Right ventricle myocardium inferior (tissue), 1 donor: Measurements from ENCODE around the gene LEMD1. TPM values are rescaled to one million over a fixed set of nuclear protein-coding genes. Genes with fewer than 3 reads are reported as not detected.
A peak's percentile ranks its signal among the peaks of the same experiment; 100 is the strongest.

Experiments used
- ATAC-seq: fragments of 200-7000 bp; cut with Tn5 transposase; one replicate; pipeline ENCODE4 v1.9.1; 2020; ENCODE audit warnings: mild to moderate bottlenecking, moderate library complexity
- DNase-seq: peaks from one replicate; pipeline ENCODE4 v3.0.0; 2021; ENCODE audit errors: missing footprints
- intact Hi-C: fragments of 100-400 bp; cut with DNase I; formaldehyde crosslinking; loops from one replicate; pipeline ENCODE4 v1.11.0; 2022
- long read RNA-seq: library from polyadenylated mRNA; unstranded; transcript quantifications from one replicate; pipeline ENCODE4 v2.0.0, GENCODE V29; 2021
- total RNA-seq: library from RNA; stranded (reverse); fragmentation: NEBNext Ultra II Directional; extraction: Animal tissue kit (Norgen Biotek cat#: 25700); gene quantifications from one replicate; pipeline ENCODE4 v1.2.1, GENCODE V29; 2021
- donor health status: DM: no; HTN: yes; CAD: no; lungs with severe emphysema.

LEMD1 gene, protein sequence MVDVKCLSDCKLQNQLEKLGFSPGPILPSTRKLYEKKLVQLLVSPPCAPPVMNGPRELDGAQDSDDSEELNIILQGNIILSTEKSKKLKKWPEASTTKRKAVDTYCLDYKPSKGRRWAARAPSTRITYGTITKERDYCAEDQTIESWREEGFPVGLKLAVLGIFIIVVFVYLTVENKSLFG
- not detected for total RNA-seq
- long read RNA-seq, result 0 reads

DNA sequence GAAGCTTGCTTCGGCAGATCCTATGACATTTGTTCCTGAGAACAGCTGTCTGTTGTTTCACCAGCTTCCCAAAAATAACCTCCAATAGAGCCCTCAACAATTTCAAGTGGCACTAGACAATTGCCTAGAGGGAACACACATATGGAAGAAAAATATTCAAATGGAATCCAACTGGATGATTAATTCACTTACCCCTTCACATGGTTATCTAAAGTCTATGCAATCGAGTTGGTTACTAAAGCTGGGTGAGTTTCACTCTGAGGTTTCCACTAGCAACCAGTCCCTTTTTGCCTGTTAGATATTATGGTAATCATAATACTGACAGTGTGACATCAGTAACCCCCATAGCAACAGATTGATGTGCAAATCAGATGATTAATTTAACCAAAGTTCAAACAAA, at the start of gene LEMD1:
Gene LEMD1 (minus strand): TSS at position 259 of the 400 bp plus-strand sequence. CDS start 1,520 bp downstream, outside the sequence.
- no peak for DNase-seq
- ATAC-seq, result peak; percentile 68
- intact Hi-C loops, result no loop called here

GRCh38 chr1:205470131-205470530, 48.3 kb upstream of the LEMD1 start:
- intact Hi-C loops, result no loop called here
- no peak for DNase-seq
- no peak for ATAC-seq

DNA sequence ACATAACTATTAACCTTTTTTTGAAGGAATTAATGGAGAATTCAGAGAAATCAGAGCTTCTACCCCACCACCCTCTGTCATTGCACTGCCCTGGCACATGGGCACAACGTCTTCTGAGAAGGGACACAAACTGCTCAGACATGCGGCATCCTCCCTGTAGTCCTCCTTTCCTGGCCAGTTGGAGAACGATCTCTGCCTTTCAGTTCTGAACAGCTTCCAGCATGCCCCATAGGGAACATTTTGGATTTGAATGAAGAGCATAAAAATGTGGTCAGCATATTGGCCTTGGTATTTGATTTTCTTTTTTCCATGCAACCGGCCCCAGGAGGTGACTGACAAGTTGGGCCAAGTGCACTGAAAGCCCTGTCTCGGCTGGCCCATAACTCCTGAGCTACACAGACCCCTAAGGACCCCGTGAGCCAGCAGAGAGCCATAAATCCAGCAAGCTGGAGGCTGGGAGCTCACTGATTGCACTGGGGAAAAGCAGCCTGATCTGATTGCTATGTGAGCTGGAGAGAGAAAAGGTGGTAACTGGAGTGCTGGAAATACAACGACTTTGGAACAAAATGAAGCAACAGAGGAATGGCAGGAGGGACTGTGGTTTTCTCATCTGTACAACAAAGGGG, 44.9 kb upstream of the LEMD1 start:
- intact Hi-C loops, result no loop called here
- DNase-seq (no peak), ATAC-seq (no peak)

GRCh38 chr1:205465392-205465791, 43.5 kb upstream of the LEMD1 start:
- intact Hi-C loops, result no loop called here
- DNase-seq (no peak), ATAC-seq (no peak)

GRCh38 chr1:205458777-205459566, 37.1 kb upstream of the LEMD1 start:
- no peak for DNase-seq
- intact Hi-C loops, result no loop called here
- ATAC-seq, result peak; percentile 56

DNA sequence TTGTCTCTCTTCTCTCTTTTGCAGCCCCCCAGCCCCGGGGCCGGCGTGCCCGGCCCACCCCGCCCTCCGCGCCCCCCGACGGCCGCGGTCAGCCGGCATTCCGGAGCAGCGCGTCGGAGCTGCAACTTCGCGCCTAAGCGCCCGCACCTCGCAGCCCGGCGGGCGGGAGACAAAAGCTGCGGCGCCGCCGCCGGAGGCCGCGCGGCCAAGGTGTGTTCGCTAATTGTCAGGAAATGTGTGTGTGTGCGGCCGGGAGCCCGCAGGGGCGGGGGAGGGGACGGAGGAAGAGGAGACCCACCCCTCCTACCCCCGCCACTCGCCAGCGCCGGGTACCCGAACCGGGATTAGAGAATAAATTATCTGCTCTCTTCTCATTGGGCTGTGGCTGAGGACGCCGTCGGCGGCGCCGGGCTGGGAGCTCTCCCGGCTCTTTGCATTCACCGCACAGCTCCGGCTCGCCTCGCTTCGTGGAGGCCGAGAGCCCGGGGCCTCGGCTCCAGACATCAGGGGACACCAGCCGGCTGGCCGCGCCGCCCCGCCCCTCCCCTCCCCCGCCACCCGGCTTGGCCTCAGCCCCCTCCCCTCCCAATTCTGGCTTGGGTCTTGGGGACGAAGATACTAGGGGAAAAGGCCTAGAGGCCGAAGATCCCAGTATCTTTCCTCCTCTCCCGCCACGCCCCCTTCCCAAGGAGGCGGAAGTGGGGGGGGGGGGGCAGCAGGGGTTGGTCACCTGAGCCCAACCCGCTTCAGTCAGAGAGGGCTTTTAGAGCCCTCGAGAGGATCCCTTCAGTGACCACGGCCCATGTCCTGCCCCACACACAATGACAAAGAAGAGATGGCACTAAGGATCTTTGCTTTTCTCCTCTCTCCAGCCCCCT, 35.3 kb upstream of the LEMD1 start:
- DNase-seq (peak; percentile 41), ATAC-seq (no peak)
- intact Hi-C loops, result no loop called here

- DNase-seq, result peak; percentile 49
- no peak for ATAC-seq
- intact Hi-C loops, result no loop called here
Measured at GRCh38 chr1:205456383-205456867, 34.6 kb upstream of the LEMD1 start.

- DNase-seq, result peak; percentile 35
- intact Hi-C loops, result no loop called here
- ATAC-seq, result no peak
Measured at GRCh38 chr1:205455581-205456382, 33.9 kb upstream of the LEMD1 start, which contains the start of gene BLACAT1. BLACAT1 (minus strand) TSS chr1:205456045.

GRCh38 chr1:205454903-205455335, 33.1 kb upstream of the LEMD1 start:
- ATAC-seq (no peak), DNase-seq (no peak)
- intact Hi-C loops, result no loop called here

- intact Hi-C loops, result no loop called here
- no peak for ATAC-seq
Measured at GRCh38 chr1:205453466-205453865, 31.6 kb upstream of the LEMD1 start.

GRCh38 chr1:205452933-205453332, 31.1 kb upstream of the LEMD1 start:
- DNase-seq (no peak), ATAC-seq (no peak)
- intact Hi-C loops, result no loop called here

More at GRCh38 chr1:205453466-205453865, 31.6 kb upstream of the LEMD1 start:
- no peak for DNase-seq

DNA sequence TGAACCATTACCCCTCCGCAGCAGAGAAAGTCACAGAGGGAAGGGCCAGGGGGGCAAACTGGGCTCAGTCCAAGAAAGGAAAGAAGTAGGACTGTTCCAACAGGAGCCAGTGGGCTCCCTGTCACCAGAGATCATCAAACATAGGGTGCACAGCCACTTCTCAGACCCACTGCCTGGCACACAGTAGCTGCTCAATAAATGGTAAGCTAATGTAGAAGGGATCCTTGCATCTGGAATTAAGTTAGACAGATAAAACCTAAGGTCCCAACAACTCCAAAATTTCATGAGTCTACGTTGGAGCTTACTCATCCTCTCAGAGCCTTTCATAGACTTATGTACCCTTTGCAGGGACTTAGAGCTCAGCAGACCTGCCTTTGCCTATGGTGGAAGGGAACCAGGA, 30.5 kb upstream of the LEMD1 start:
- ATAC-seq (no peak), DNase-seq (no peak)
- intact Hi-C loops, result no loop called here

DNA sequence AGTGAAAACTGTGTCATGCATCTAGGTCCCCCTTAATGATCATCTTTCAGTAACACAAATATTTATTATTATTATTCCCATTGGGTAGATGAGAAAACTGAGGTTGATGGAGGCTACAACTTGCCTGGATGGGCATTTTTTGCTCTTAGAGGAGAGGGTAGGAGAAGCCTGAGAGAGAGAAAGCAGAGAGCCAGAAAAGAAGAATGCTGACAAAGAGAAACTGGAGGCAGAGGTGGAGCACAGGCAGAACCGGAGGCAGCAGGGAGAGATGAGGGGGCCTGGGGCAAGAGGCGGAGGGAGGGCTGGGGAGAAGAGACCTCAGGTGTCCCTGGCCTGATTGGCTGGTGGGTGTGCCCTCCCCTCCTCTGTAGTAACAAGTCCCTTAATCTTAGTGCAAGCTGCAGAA, 29.9 kb upstream of the LEMD1 start:
- intact Hi-C loops, result no loop called here
- ATAC-seq (no peak), DNase-seq (no peak)

GRCh38 chr1:205451202-205451601, 29.3 kb upstream of the LEMD1 start:
- ATAC-seq, result no peak
- intact Hi-C loops, result no loop called here

GRCh38 chr1:205450448-205450847, 28.6 kb upstream of the LEMD1 start:
- no peak for ATAC-seq
- intact Hi-C loops, result no loop called here
- DNase-seq, result no peak

More at GRCh38 chr1:205451202-205451601, 29.3 kb upstream of the LEMD1 start:
- DNase-seq, result no peak

GRCh38 chr1:205449750-205450443, 28.0 kb upstream of the LEMD1 start:
- no peak for ATAC-seq

GRCh38 chr1:205449254-205449749, 27.4 kb upstream of the LEMD1 start:
- ATAC-seq (no peak), DNase-seq (peak; percentile 20)
- intact Hi-C loops, result no loop called here

More at GRCh38 chr1:205449750-205450443, 28.0 kb upstream of the LEMD1 start:
- peak; percentile 48 for DNase-seq
- intact Hi-C loops, result no loop called here
